ENCODE results near the gene DDHD1.
A peak's percentile ranks its signal among the peaks of the same experiment; 100 is the strongest.
"Not testable (repeated sequence)": the region's sequence is repeated elsewhere in the genome, so short reads cannot be mapped to it uniquely, and the experiment has no call there.

DDHD1 gene

GRCh38 chr14:53152184-53152886, 788 bp downstream of the DDHD1 start:
- DNase-seq (ENCODE audit: low read depth in 1 of 2, low spot score in 1 of 2) = peak; percentile 49 to 59

- peak; percentile 22 to 40 for DNase-seq (ENCODE audit: low read depth in 1 of 2, low spot score in 1 of 2)
Observed at GRCh38 chr14:53151523-53152183, 1.5 kb downstream of the DDHD1 start.

DNA sequence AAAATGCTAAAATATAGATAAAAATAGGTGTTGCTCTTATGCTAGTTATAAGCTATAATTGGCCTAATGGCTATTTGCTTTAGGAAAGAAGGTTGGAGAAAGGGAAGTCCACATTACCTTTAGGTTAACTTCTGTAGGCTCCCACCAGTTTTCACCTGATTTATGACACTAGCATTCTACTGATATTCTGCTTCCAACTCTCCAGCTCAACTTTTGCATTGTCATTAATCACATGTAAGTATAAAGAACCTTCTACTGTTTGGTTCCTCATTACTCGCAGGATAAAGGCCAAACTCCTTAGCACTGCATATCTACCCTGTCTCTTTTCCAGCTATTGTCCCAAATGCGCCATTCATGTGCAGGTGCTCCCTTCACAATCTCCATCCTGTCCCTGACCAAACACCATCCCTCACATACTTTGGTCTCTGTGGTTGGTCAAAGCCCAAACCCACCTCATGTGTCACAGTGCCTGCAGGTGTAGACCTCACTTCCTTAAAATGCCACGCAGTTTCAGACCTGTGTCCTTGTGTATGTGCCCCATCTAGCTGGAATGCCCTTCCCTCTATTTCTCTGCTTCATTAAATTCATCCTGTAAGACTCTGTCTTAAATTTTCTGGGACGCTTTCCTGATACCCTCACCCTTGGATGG, 3.3 kb downstream of the DDHD1 start:
- DNase-seq (ENCODE audit: low read depth in 1 of 2, low spot score in 1 of 2) = no peak

DNA sequence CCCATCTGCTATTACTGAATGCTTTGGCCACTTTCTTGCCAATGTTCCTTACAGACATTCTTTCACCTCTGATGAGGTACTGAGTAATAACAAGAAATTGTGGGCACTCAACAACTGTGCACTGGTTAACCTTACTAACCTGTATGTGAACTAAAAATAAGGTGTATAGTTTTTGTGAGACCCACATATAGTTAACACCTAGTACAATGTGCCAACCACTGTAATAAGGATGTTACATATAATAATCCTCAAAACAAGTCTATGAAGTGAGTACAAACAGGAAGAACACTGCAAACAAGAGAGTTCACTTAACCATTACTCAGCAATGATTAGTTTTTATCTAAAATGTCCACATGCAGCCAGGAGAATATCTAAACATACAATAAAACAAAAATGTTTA, 4.5 kb downstream of the DDHD1 start:
- no peak for DNase-seq (ENCODE audit: low read depth in 1 of 2, low spot score in 1 of 2)

DNA sequence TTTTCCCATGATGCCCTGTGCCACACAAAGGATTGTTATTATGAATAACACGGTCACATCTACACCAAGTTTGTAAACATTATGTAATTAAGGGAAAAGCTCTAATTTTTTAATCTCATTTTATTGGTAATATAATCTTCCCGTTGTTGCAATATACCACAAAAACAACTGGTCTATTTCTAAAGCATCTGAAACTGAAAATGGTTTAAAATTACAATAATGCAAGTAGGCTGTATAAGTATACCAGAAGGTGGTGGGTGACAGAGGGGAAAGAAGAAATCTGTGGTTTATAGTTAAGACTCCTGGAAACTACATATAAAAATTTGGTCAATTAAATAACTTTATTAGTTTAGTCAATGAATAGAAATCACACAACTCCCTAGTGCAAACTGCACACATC, 5.2 kb downstream of the DDHD1 start:
- no peak for DNase-seq (ENCODE audit: low read depth in 1 of 2, low spot score in 1 of 2)

DNA sequence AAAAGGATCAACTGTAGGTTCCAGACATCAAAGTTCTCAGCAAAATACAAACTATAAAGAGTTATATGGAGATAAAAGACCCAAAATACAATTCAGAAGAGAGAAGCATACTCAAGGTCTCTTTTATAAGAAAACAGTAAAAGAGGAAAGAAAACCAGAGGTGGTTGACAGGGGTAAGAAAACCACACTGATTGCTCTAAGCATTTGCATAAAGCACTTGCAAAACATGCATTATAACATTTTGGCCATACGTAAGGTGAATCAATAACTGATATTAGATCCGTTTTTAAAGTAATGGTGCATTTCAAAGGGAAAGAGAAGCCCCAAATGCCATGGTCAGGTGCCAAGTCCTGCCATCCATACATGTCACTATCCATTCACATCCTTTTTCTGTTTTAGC, 5.9 kb downstream of the DDHD1 start:
- no peak for DNase-seq (ENCODE audit: low read depth in 1 of 2, low spot score in 1 of 2)

GRCh38 chr14:53146739-53147138, 6.4 kb downstream of the DDHD1 start:
- no peak for DNase-seq (ENCODE audit: low read depth in 1 of 2, low spot score in 1 of 2)

DNA sequence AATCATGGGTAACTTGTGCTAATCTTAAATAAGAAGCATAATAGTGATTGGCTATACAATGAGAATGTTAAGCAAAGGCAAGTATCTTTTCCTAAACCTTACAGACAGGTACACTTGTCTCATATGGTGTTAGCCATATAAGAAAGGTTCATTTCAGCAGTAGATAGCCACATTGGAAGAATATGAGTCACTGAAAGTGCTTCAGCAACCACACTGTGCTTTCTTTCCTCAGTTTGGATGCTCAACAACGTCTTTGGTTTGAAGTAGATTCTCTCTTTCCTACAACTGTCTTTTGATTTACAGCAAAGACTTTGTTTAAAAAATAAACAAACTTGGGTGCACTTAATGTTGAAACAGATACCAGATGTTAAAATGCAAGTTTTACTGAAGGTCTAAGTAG, 8.9 kb downstream of the DDHD1 start:
- no peak for DNase-seq (ENCODE audit: low read depth in 1 of 2, low spot score in 1 of 2)

- no peak for DNase-seq (ENCODE audit: low read depth in 1 of 2, low spot score in 1 of 2)
Observed at GRCh38 chr14:53140585-53140984, 12.5 kb downstream of the DDHD1 start.

- no peak for DNase-seq (ENCODE audit: low read depth in 1 of 2, low spot score in 1 of 2)
Observed at GRCh38 chr14:53137568-53138203, 15.4 kb downstream of the DDHD1 start.

DNA sequence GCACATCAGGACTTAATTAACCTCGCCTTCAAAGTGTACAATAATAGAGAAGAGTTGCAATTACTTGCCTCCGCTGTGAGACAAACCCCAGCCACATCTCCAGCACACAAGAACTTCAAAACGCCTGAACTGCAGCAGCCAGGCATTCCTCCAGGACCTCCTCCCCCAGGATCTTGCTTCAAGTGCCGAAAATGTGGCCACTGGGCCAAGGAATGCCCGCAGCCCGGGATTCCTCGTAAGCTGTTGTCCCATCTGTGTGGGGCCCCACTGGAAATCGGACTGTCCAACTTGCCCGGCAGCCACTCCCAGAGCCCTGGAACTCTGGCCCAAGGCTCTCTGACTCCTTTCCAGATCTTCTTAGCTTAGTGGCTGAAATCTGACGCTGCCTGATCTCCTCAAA, 22.6 kb downstream of the DDHD1 start:
- DNase-seq (ENCODE audit: low read depth in 1 of 2, low spot score in 1 of 2) = not testable (repeated sequence)

DNA sequence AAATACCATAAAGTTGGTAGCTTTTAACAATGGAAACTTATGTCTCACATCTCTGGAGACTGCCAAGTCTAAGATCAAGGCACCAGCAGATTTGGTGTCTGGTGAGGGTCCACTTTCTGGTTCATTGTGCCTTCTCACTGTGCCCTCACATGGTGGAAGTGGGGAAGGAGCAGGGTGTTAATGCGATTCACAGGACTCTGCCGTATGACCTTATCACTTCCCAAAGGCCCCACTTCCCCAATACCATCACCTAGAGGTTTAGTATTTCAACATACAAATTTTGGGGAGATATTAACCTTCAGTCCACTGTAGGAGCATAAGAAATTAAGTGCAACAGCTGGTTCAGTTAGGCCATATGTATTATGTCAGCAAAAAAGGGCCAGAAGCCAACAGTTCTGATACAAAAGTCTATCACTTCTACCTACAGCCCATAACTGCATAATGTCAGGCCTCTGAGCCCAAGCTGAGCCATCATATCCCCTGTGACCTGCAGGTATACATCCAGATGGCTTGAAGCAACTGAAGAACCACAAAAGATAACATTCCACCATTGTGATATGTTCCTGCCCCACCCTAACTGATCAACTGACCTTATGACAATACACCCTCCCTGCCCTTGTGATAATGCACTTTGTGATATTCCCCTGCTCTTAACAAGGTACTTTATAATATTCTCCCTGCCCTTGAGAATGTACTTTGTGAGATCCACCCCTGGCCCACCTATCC, 24.7 kb downstream of the DDHD1 start:
- DNase-seq (ENCODE audit: low read depth in 1 of 2, low spot score in 1 of 2) = no peak

DNA sequence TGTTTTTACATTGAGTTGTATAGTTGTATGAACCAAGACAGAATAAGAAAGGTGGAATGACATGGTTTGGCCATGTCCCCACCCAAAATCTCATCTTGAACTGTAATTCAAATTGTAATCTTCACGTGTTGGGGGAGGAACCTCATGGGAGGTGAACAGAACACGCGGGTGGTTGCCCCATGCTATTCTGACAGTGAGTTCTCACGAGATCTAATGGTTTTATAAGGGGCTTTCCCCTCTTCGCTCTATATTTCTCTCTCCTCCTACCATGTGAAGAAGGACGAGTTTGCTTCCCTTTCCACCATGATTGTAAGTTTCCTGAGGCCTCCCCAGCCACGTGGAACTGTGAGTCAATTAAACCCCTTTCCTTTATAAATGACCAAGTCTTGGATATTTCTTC, 25.3 kb downstream of the DDHD1 start:
- no peak for DNase-seq (ENCODE audit: low read depth in 1 of 2, low spot score in 1 of 2)

GRCh38 chr14:53127151-53127550, 26.0 kb downstream of the DDHD1 start:
- no peak for DNase-seq (ENCODE audit: low read depth in 1 of 2, low spot score in 1 of 2)

DNA sequence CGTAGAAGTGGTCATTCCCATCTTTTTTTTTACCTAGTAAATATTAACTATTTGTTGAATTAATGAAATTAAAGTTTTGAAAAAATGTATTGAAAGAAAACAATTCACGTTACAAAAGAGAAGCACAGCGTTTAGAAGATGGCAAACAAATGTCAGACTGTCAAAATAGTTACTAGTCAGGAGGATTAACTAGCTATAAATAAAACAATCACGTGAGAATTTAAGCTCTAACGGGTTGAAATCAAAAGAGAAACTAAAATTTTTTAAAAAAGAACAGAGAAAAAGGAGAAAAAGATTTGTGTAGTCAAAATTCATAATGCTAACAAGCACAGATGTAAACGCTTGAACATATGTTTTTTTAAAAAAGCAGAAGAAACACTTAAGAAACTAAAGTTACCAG, 26.4 kb downstream of the DDHD1 start:
- no peak for DNase-seq (ENCODE audit: low read depth in 1 of 2, low spot score in 1 of 2)

DNA sequence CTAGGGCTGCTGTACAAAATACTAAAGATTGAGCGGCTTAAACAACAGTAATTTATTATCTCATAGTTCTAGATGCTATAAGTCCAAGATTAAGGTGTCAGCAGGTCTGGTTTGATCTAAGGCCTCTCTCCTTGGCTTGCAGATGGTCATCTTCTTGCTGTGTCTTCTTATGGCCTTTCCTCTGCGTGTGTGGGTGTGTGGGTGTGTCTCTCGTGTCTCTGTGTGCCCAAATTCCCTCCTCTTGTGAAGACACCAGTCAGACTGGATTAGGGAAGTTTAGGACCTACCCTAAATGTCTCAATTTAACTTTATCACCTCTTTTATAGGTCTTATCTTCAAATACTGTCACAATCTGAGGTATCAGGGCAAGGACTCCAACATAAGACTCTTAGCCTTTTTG, 28.3 kb downstream of the DDHD1 start:
- no peak for DNase-seq (ENCODE audit: low read depth in 1 of 2, low spot score in 1 of 2)

GRCh38 chr14:53121419-53121818, 31.7 kb downstream of the DDHD1 start:
- DNase-seq (ENCODE audit: low read depth in 1 of 2, low spot score in 1 of 2) = not testable (repeated sequence)

GRCh38 chr14:53117479-53117878, 35.6 kb downstream of the DDHD1 start:
- not testable (repeated sequence) for DNase-seq (ENCODE audit: low read depth in 1 of 2, low spot score in 1 of 2)

- no peak for DNase-seq (ENCODE audit: low read depth in 1 of 2, low spot score in 1 of 2)
Observed at GRCh38 chr14:53113989-53114388, 39.1 kb downstream of the DDHD1 start.

GRCh38 chr14:53110096-53110495, 43.0 kb downstream of the DDHD1 start:
- no peak for DNase-seq (ENCODE audit: low read depth in 1 of 2, low spot score in 1 of 2)
